Upper lobe of left lung (tissue), 6 donors: Measurements from ENCODE around the gene BNC2. TPM values are rescaled to one million over a fixed set of nuclear protein-coding genes. Genes with fewer than 3 reads are reported as not detected.

Experiments used
- ATAC-seq, 2 donors: fragments of 200-7000 bp; cut with Tn5 transposase; one replicate each; pipeline ENCODE4 v1.9.1; 2022; ENCODE audit warnings: mild to moderate bottlenecking in 2 of 2, moderate library complexity in 2 of 2; ENCODE audit not compliant: low FRiP score in 2 of 2
- DNase-seq, 2 donors: peaks; one replicate each; pipeline ENCODE4 v3.0.0-alpha.2; 2019 to 2020
- H3K27ac ChIP-seq, 4 donors: fragments of 200-600 bp; sonication (generic); one replicate each; pipeline ENCODE4 v1.5.1; 2016 to 2019
- H3K27me3 ChIP-seq, 4 donors: fragments of 200-600 bp; sonication (generic); one replicate each; pipeline ENCODE4 v1.5.1; 2017 to 2019
- H3K36me3 ChIP-seq, 4 donors: fragments of 200-600 bp; sonication (generic); one replicate each; pipeline ENCODE4 v1.5.1; 2016 to 2019
- H3K4me1 ChIP-seq, 4 donors: fragments of 200-600 bp; sonication (generic); one replicate each; pipeline ENCODE4 v1.5.1; 2018 to 2019
- H3K4me3 ChIP-seq, 4 donors: fragments of 200-600 bp; sonication (generic); one replicate each; pipeline ENCODE4 v1.5.1; 2017 to 2019; ENCODE audit warnings: mild to moderate bottlenecking in 2 of 4, moderate library complexity in 1 of 4
- H3K9me3 ChIP-seq, 4 donors: fragments of 200-600 bp; sonication (generic); one replicate each; pipeline ENCODE4 v1.5.1; 2018 to 2019
- CTCF ChIP-seq, 6 experiments: fragments of 450-650 bp in 4 of 6; fragments of 200-600 bp in 2 of 6; sonication (generic) in 2 of 6; IDR thresholded peaks; one replicate each; pipeline ENCODE4 v1.5.1; 2016 to 2019; ENCODE audit warnings: antibody characterized with exemption in 6 of 6
- EP300 ChIP-seq, 4 donors: sonication (generic); formaldehyde crosslinking; IDR thresholded peaks; one replicate each; pipeline ENCODE4 v1.5.1; 2017; ENCODE audit warnings: antibody characterized with exemption in 4 of 4, control low read depth in 2 of 4
- POLR2A ChIP-seq, 4 donors: fragments of 450-650 bp; IDR thresholded peaks; one replicate each; pipeline ENCODE4 v1.5.1; 2016 to 2017; ENCODE audit warnings: antibody characterized with exemption in 4 of 4, mild to moderate bottlenecking in 2 of 4
- POLR2AphosphoS5 ChIP-seq, 2 donors: sonication (generic); formaldehyde crosslinking; IDR thresholded peaks; one replicate each; pipeline ENCODE4 v1.5.1; 2017; ENCODE audit warnings: antibody characterized with exemption in 2 of 2
- WGBS, 2 donors: methylation state at CpG; one replicate each; pipeline ENCODE4 v1.1.5; 2017 to 2018; 5-methylcytosine and 5-hydroxymethylcytosine counted together
- total RNA-seq, 6 donors: library from RNA; depleted of rRNA in 4 of 6; stranded (reverse); fragments of >200 nt in 4 of 6; gene quantifications; one replicate each; pipeline versions ENCODE4 v1.1.0 to v1.2.1, GENCODE V29; 2016 to 2021
- donor health status: DM: no; HTN: no; CAD: no; lungs with moderate emphysema.
- donor health status: DM: no; HTN: yes; CAD: no; lungs with severe emphysema.

BNC2 gene
- total RNA-seq, 6 donors from 2014 or later: 4.6 to 21.7 (median 10.7) TPM

GRCh38 chr9:16817002-16817401 lies 53.5 kb downstream of the BNC2 start:
- H3K27me3 ChIP-seq: no peaks in the 10 kb centered on the region
- no peak for DNase-seq
- ATAC-seq: no peak
- H3K9me3 ChIP-seq: no peaks in the 10 kb centered on the region
- H3K4me3 ChIP-seq: no peak overlapping the region
- no peaks in the 10 kb centered on the region for H3K36me3 ChIP-seq
- TF ChIP-seq POLR2A (IDR thresholded peaks at IDR 0.05): no peak
- TF ChIP-seq EP300 (IDR thresholded peaks at IDR 0.05): no peak
- TF ChIP-seq CTCF (IDR thresholded peaks at IDR 0.05): no peak
- no peak for TF ChIP-seq POLR2AphosphoS5 (IDR thresholded peaks at IDR 0.05)
- H3K4me1 ChIP-seq: no peaks in the 10 kb centered on the region
- H3K27ac ChIP-seq: no peak overlapping the region
- 89 to 96% methylated on average over 2 of the region's 2 CpGs for WGBS, 2 donors

GRCh38 chr9:16816011-16816410 lies 54.5 kb downstream of the BNC2 start:
- H3K9me3 ChIP-seq: no peaks in the 10 kb centered on the region
- no peak for TF ChIP-seq CTCF (IDR thresholded peaks at IDR 0.05)
- no peak for TF ChIP-seq POLR2A (IDR thresholded peaks at IDR 0.05)
- TF ChIP-seq POLR2AphosphoS5 (IDR thresholded peaks at IDR 0.05): no peak
- TF ChIP-seq EP300 (IDR thresholded peaks at IDR 0.05): no peak
- ATAC-seq: no peak
- no peaks in the 10 kb centered on the region for H3K27me3 ChIP-seq
- H3K27ac ChIP-seq: no peak overlapping the region
- H3K36me3 ChIP-seq: no peaks in the 10 kb centered on the region
- H3K4me1 ChIP-seq: no peaks in the 10 kb centered on the region
- H3K4me3 ChIP-seq: no peak overlapping the region
- DNase-seq: no peak
- WGBS, 2 donors: 52 to 64% methylated on average over 4 of the region's 4 CpGs

- no peak for TF ChIP-seq CTCF (IDR thresholded peaks at IDR 0.05)
- no peak for TF ChIP-seq EP300 (IDR thresholded peaks at IDR 0.05)
- no peak for TF ChIP-seq POLR2AphosphoS5 (IDR thresholded peaks at IDR 0.05)
- no peak for TF ChIP-seq POLR2A (IDR thresholded peaks at IDR 0.05)
- Histone ChIP-seq H3K4me3 (no peak overlapping the region), H3K4me1 (no peaks in the 10 kb centered on the region), H3K36me3 (no peaks in the 10 kb centered on the region), H3K27ac (no peak overlapping the region), H3K9me3 (no peaks in the 10 kb centered on the region), H3K27me3 (no peaks in the 10 kb centered on the region)
- ATAC-seq: no peak
- 48 to 57% methylated on average over 2 of the region's 2 CpGs for WGBS, 2 donors
- no peak for DNase-seq
Observed at GRCh38 chr9:16815079-16815478, 55.4 kb downstream of the BNC2 start.

- Histone ChIP-seq H3K4me3 (no peak overlapping the region), H3K9me3 (no peaks in the 10 kb centered on the region), H3K36me3 (no peaks in the 10 kb centered on the region), H3K27me3 (no peaks in the 10 kb centered on the region), H3K27ac (no peak overlapping the region), H3K4me1 (no peaks in the 10 kb centered on the region)
- 68 to 84% methylated on average over 4 of the region's 4 CpGs for WGBS, 2 donors
- ATAC-seq: no peak
- no peak for DNase-seq
- no peak for TF ChIP-seq POLR2AphosphoS5 (IDR thresholded peaks at IDR 0.05)
- no peak for TF ChIP-seq POLR2A (IDR thresholded peaks at IDR 0.05)
- TF ChIP-seq CTCF (IDR thresholded peaks at IDR 0.05): no peak
Observed at GRCh38 chr9:16813838-16814237, 56.6 kb downstream of the BNC2 start.

- no peak overlapping the region for H3K4me3 ChIP-seq
- 79 to 86% methylated on average over 5 of the region's 5 CpGs for WGBS, 2 donors
- DNase-seq: no peak
- ATAC-seq: no peak
- H3K4me1 ChIP-seq: no peaks in the 10 kb centered on the region
- no peak for TF ChIP-seq POLR2AphosphoS5 (IDR thresholded peaks at IDR 0.05)
- TF ChIP-seq EP300 (IDR thresholded peaks at IDR 0.05): no peak
- no peaks in the 10 kb centered on the region for H3K27me3 ChIP-seq
- H3K9me3 ChIP-seq: no peaks in the 10 kb centered on the region
- H3K36me3 ChIP-seq: no peaks in the 10 kb centered on the region
- H3K27ac ChIP-seq: no peak overlapping the region
Observed at GRCh38 chr9:16811987-16812685, 58.3 kb downstream of the BNC2 start.
